GM12878 (cell line): ENCODE data around the gene C16orf87. TPM values are rescaled to one million over a fixed set of nuclear protein-coding genes. Genes with fewer than 3 reads are reported as not detected.

Experiments used
- ATAC-seq: fragments of 200-7000 bp; cut with Tn5 transposase; 3 replicates; pipeline ENCODE4 v1.9.1; 2020; ENCODE audit warnings: mild to moderate bottlenecking, moderate library complexity
- BruUV-seq: library from RNA; stranded (reverse); fragments of 400-500 nt; replicated peaks from 2 replicates; lab custom pipeline; 2021; lab: Mats Ljungman, UMichigan
- CTCF ChIA-PET: fragments of 300-600 bp; sonication (Branson Sonifier 250); formaldehyde crosslinking; extraction: SDS; loops from one replicate; lab custom pipeline; 2021; ENCODE audit warnings: inconsistent platforms; lab: Yijun Ruan, JAX
- POLR2A ChIA-PET: fragments of 350-600 bp; formaldehyde crosslinking; extraction: SDS; loops from one replicate; lab custom pipeline; 2021; ENCODE audit warnings: inconsistent platforms; lab: Charles Lee
- RAD21 ChIA-PET: fragments of 300-600 bp; sonication (Branson Sonifier 250); formaldehyde crosslinking; loops from one replicate; lab custom pipeline; 2023; ENCODE audit warnings: antibody characterized with exemption; ENCODE audit not compliant: unreplicated experiment; lab: Charles Lee
- SMC1A ChIA-PET: fragments of 300-600 bp; sonication (Branson Sonifier 250); formaldehyde crosslinking; loops from one replicate; lab custom pipeline; 2023; ENCODE audit not compliant: unreplicated experiment, uncharacterized antibody; lab: Charles Lee
- DNase-seq: peaks from one replicate; pipeline ENCODE4 v3.0.0-alpha.2; 2011; ENCODE audit warnings: low read depth, low spot score
- FAIRE-seq: peaks from 3 replicates; lab custom pipeline; 2011; peaks lifted over from hg19 to GRCh38; lab: Jason Lieb, UNC
- H2AFZ ChIP-seq: 2 replicates; pipeline ENCODE4 v1.6.0; 2011; ENCODE audit warnings: low read depth, low read length, control low read depth; ENCODE audit not compliant: control insufficient read depth
- H3K27ac ChIP-seq: 2 replicates; pipeline ENCODE4 v1.5.1; 2011; ENCODE audit warnings: control low read depth; ENCODE audit not compliant: control insufficient read depth, insufficient read depth
- H3K27me3 ChIP-seq, 2 experiments: replicated peaks in 1 of 2; 2 replicates each; pipeline versions ENCODE4 v1.6.0 to v1.6.1; 2011; ENCODE audit warnings: low read length in 1 of 2; ENCODE audit not compliant: control insufficient read depth in 2 of 2, insufficient read depth in 2 of 2
- H3K36me3 ChIP-seq, 2 experiments: 2 replicates each; pipeline ENCODE4 v1.5.1; 2011; ENCODE audit warnings: low read length in 1 of 2; ENCODE audit not compliant: control insufficient read depth in 2 of 2, insufficient read depth in 2 of 2
- H3K4me1 ChIP-seq: 2 replicates; pipeline ENCODE4 v1.6.1; 2011; ENCODE audit warnings: mild to moderate bottlenecking, low read length, moderate library complexity, mixed read lengths; ENCODE audit not compliant: control insufficient read depth, insufficient read depth
- H3K4me2 ChIP-seq: 2 replicates; pipeline ENCODE4 v1.6.0; 2011; ENCODE audit warnings: control low read depth; ENCODE audit not compliant: control insufficient read depth, insufficient read depth
- H3K4me3 ChIP-seq: fragments of 200-600 bp; sonication (generic); 2 replicates; pipeline ENCODE4 v1.5.1; 2016
- H3K79me2 ChIP-seq: 2 replicates; pipeline ENCODE4 v1.6.0; 2011; ENCODE audit warnings: low read length; ENCODE audit not compliant: control insufficient read depth, insufficient read depth
- H3K9ac ChIP-seq: 2 replicates; pipeline ENCODE4 v1.8.0; 2011; ENCODE audit warnings: low read length, control low read depth, mixed read lengths; ENCODE audit not compliant: control insufficient read depth, insufficient read depth
- H3K9me3 ChIP-seq: replicated peaks from 3 replicates; pipeline ENCODE4 v1.5.1; 2011; ENCODE audit warnings: mild to moderate bottlenecking, low read length; ENCODE audit not compliant: control insufficient read depth, insufficient read depth
- H4K20me1 ChIP-seq: 2 replicates; pipeline ENCODE4 v1.6.0; 2011; ENCODE audit not compliant: control insufficient read depth, insufficient read depth
- HSF1 ChIP-seq: fragments of 150-350 bp; IDR thresholded peaks from 2 replicates; pipeline ENCODE4 v1.6.1; 2014; ENCODE audit warnings: mild to moderate bottlenecking, low read depth, low read length
- IKZF1 ChIP-seq: fragments of 450-650 bp; conservative IDR thresholded peaks from 2 replicates; pipeline ENCODE4 v1.6.1; 2017; ENCODE audit warnings: antibody characterized with exemption, mild to moderate bottlenecking
- RAD21 ChIP-seq: IDR thresholded peaks from 2 replicates; pipeline ENCODE4 v1.6.1; 2011; ENCODE audit warnings: mild to moderate bottlenecking, low read depth, low read length, moderate library complexity; ENCODE audit not compliant: insufficient read depth
- TCF12 ChIP-seq: IDR thresholded peaks from 2 replicates; pipeline ENCODE4 v1.6.1; 2011; ENCODE audit warnings: low read depth, mild to moderate bottlenecking, low read length
- ZBTB33 ChIP-seq: fragments of 450-650 bp; IDR thresholded peaks from 2 replicates; pipeline ENCODE4 v1.6.1; 2017; ENCODE audit warnings: mild to moderate bottlenecking
- ZNF217 ChIP-seq: fragments of 450-650 bp; IDR thresholded peaks from 2 replicates; pipeline ENCODE4 v1.6.1; 2017; ENCODE audit warnings: antibody characterized with exemption, mild to moderate bottlenecking
- WGBS: methylation state at CpG from one replicate; pipeline ENCODE4 v1.1.6; 2016; ENCODE audit warnings: low lambda C conversion rate; ENCODE audit not compliant: insufficient replicate concordance, insufficient coverage; ENCODE audit errors: missing lambda C conversion rate; 5-methylcytosine and 5-hydroxymethylcytosine counted together
- in situ Hi-C: fragments of 300-500 bp; cut with MboI; formaldehyde crosslinking; loops from 9 replicates; pipeline ENCODE4 v1.14.3; 2018; ENCODE audit warnings: mixed read lengths
- intact Hi-C: fragments of 100-400 bp; cut with micrococcal nuclease; formaldehyde crosslinking; loops from one replicate; pipeline ENCODE4 v1.14.2; 2022; ENCODE audit not compliant: unreplicated experiment
- polyA plus RNA-seq, 11 experiments: library from polyadenylated mRNA; depleted of rRNA in 4 of 11; unstranded in 6 of 11; stranded (reverse) in 5 of 11; fragments of >200 nt; fragmentation: Nextera tagmentation in 4 of 11; fragmentation: Illumina TruSeq in 1 of 11; extraction: Ambion mirVana in 4 of 11; extraction: Trizol in 1 of 11; gene quantifications; 1 replicate in 1 of 11; 2 replicates in 10 of 11; pipeline versions ENCODE4 v1.2.1 to v1.2.3, GENCODE V29; 2011 to 2016; ENCODE audit warnings: inconsistent platforms in 2 of 11, missing spikeins in 2 of 11, low read depth in 1 of 11
- total RNA-seq, 4 experiments: library from RNA; depleted of rRNA in 3 of 4; stranded (reverse); fragments of >200 nt in 3 of 4; fragmentation: Illumina TruSeq in 1 of 4; extraction: Trizol in 1 of 4; gene quantifications; 2 replicates each; pipeline versions ENCODE4 v1.2.1 to v1.2.3, GENCODE V29; 2013 to 2021

C16orf87 gene
- total and polyA plus RNA-seq, 10 of the 15 experiments (the other 5 are each of a cell fraction or from before 2014, with no cell fraction given), result 18.4 to 72.6 (median 31.0) TPM

- CTCF ChIA-PET, result interaction anchor here (1.4 to 5.5 kb wide), 9 partner anchors 9 to 181 kb away, joined by 4 to 217 read pairs (median 54); no protein-coding TSS in a partner anchor
- no peaks in the 10 kb centered on the region for H3K36me3 ChIP-seq
- RAD21 ChIA-PET, result interaction anchor here (0.7 to 5.4 kb wide), 5 partner anchors 8 to 181 kb away, joined by 3 to 77 read pairs (median 18); no protein-coding TSS in a partner anchor
- no peak for DNase-seq
- 36% methylated on average over 4 of the region's 4 CpGs for WGBS
- in situ Hi-C loops (loop anchor here (5.0 to 10.0 kb wide), 2 partner anchors 67 to 1309 kb away; no protein-coding TSS in a partner anchor), intact Hi-C loops (no loop called here)
- no peak for ATAC-seq
- no peaks in the 10 kb centered on the region for H3K27me3 ChIP-seq
- no peak for FAIRE-seq
- H3K79me2 ChIP-seq, result no peaks in the 10 kb centered on the region
- TF ChIP-seq ZNF217, result no peak
- SMC1A ChIA-PET, result interaction anchor here (1.9 to 4.0 kb wide), 3 partner anchors 8 to 75 kb away, joined by 16 to 70 read pairs (median 31); no protein-coding TSS in a partner anchor
- no peak overlapping the region for H3K27ac ChIP-seq
- H3K4me3 ChIP-seq, result no peak overlapping the region
- H4K20me1 ChIP-seq, result no peaks in the 10 kb centered on the region
- no peak overlapping the region for H3K4me2 ChIP-seq
- no peak overlapping the region for H3K9ac ChIP-seq
- H2AFZ ChIP-seq, result no peak overlapping the region
- POLR2A ChIA-PET, result no interaction called here
- no peaks in the 10 kb centered on the region for H3K9me3 ChIP-seq
- H3K4me1 ChIP-seq, result peaks cover 6% of the 10 kb centered on the region
- no TSS peak for BruUV-seq
These were observed 24.4 kb upstream of the C16orf87 start for GRCh38 chr16:46855389-46855788.

- in situ Hi-C loops, result loop anchor here (5.0 to 10.0 kb wide), 2 partner anchors 67 to 1310 kb away; no protein-coding TSS in a partner anchor
- intact Hi-C loops, result loop anchor here (1.0 to 5.0 kb wide), 5 partner anchors 54 to 1312 kb away; no protein-coding TSS in a partner anchor
- Histone ChIP-seq H3K4me2 (no peak overlapping the region), H3K27me3 (no peaks in the 10 kb centered on the region), H3K9me3 (no peaks in the 10 kb centered on the region), H4K20me1 (no peaks in the 10 kb centered on the region), H3K4me3 (no peak overlapping the region), H3K9ac (no peak overlapping the region), H3K27ac (no peak overlapping the region), H3K4me1 (peaks cover 4% of the 10 kb centered on the region), H3K36me3 (no peaks in the 10 kb centered on the region), H3K79me2 (no peaks in the 10 kb centered on the region), H2AFZ (no peak overlapping the region)
- CTCF ChIA-PET, result interaction anchor here (0.8 to 5.5 kb wide), 30 partner anchors 10 to 1321 kb away, joined by 3 to 217 read pairs (median 6); no protein-coding TSS in a partner anchor
- BruUV-seq, result no TSS peak
- RAD21 ChIA-PET, result interaction anchor here (0.7 to 5.4 kb wide), 17 partner anchors 9 to 287 kb away, joined by 3 to 77 read pairs (median 5); no protein-coding TSS in a partner anchor
- ATAC-seq (no peak), FAIRE-seq (no peak), DNase-seq (no peak)
- 25% methylated on average over 2 of the region's 2 CpGs for WGBS
- SMC1A ChIA-PET, result interaction anchor here (0.7 to 4.0 kb wide), 17 partner anchors 8 to 181 kb away, joined by 3 to 70 read pairs (median 6); no protein-coding TSS in a partner anchor
- POLR2A ChIA-PET, result interaction anchor here (0.6 kb wide), 1 partner anchor 179 kb away, joined by 6 read pairs; no protein-coding TSS in a partner anchor
- no peak for TF ChIP-seq ZBTB33
- TF ChIP-seq IKZF1, result no peak
- TF ChIP-seq HSF1, result no peak
- no peak for TF ChIP-seq TCF12
- TF ChIP-seq RAD21, result no peak
These were observed 23.9 kb upstream of the C16orf87 start for GRCh38 chr16:46854846-46855245.
